Prostate gland (tissue), 2 donors: ENCODE results near the gene PFDN6.

Source experiments
- POLR2AphosphoS5 ChIP-seq: sonication (generic); formaldehyde crosslinking; IDR thresholded peaks from one replicate; pipeline ENCODE4 v1.6.1; 2017; ENCODE audit warnings: antibody characterized with exemption
- TF ChIP-seq, protein P1 (sequence below), 4 experiments: fragments of 200-600 bp in 2 of 4; fragments of 450-650 bp in 2 of 4; sonication (generic) in 2 of 4; IDR thresholded peaks; 1 replicate in 3 of 4; 2 replicates in 1 of 4; pipeline ENCODE4 v1.5.1; 2016 to 2019; ENCODE audit warnings: antibody characterized with exemption in 4 of 4, mild to moderate bottlenecking in 2 of 4, moderate library complexity in 2 of 4

DNA sequence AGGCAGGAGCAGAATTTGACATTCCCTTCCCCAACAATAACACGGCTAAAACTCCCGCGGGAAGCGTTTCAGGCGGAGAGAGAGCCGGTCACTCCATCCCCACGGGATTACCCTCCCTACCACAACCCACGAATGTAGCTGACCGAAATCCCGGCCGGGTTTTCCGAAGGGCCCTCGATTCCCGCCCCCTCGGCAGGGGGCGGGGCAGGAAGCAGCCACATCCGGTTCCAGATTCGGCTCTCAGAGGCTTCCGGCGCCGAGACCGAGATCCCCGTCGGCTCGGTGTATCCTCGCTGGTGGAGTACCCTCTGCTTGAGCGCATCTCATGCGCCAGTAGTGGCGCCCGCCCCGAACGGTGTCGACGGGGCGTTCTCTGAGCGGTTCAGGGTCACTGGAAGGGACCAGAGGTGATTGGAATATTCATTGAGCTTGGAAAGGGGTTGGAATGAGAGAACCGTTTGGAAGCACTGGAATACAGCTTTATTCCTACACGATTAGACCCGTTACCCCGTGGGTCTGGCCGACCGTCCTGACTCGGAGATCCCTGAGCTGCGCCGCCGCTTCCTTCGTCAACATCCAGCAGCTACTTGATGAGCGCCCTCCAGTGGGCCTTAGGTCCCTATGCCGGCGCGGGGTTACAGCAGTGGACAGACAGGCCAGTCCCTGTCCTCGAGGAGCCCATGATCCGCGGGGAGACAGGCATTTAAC is 10.0 kb downstream of the PFDN6 start:
- peak; percentile 92 for TF ChIP-seq POLR2AphosphoS5
- TF ChIP-seq, protein P1, sequence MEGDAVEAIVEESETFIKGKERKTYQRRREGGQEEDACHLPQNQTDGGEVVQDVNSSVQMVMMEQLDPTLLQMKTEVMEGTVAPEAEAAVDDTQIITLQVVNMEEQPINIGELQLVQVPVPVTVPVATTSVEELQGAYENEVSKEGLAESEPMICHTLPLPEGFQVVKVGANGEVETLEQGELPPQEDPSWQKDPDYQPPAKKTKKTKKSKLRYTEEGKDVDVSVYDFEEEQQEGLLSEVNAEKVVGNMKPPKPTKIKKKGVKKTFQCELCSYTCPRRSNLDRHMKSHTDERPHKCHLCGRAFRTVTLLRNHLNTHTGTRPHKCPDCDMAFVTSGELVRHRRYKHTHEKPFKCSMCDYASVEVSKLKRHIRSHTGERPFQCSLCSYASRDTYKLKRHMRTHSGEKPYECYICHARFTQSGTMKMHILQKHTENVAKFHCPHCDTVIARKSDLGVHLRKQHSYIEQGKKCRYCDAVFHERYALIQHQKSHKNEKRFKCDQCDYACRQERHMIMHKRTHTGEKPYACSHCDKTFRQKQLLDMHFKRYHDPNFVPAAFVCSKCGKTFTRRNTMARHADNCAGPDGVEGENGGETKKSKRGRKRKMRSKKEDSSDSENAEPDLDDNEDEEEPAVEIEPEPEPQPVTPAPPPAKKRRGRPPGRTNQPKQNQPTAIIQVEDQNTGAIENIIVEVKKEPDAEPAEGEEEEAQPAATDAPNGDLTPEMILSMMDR (IDR thresholded peaks at IDR 0.05), result peak; percentile 40 to 78 (median 76)
